Measurements from ENCODE around the gene SMO. TPM values are rescaled to one million over a fixed set of nuclear protein-coding genes. Genes with fewer than 3 reads are reported as not detected.

SMO gene
- total and polyA plus RNA-seq, 2 experiments from 2014 or later = 13.1 to 61.5 TPM

GRCh38 chr7:129197771-129198170 is 9.3 kb downstream of the SMO start:
- TF ChIP-seq STAT1 (IDR thresholded peaks at IDR 0.05; ENCODE audit: unreplicated experiment) (no peak), JUNB (IDR thresholded peaks at IDR 0.05; ENCODE audit: unreplicated experiment) (no peak), CTCF (conservative IDR thresholded peaks at IDR 0.05; ENCODE audit: low read depth in 2 of 2) (no peak), EZH2 (IDR thresholded peaks at IDR 0.05; ENCODE audit: low read depth, unreplicated experiment) (no peak), ZNF114 (CRISPR knock-in tag; IDR thresholded peaks at IDR 0.05) (no peak), EZH2phosphoT487 (IDR thresholded peaks at IDR 0.05; ENCODE audit: unreplicated experiment) (no peak), ZNF462 (CRISPR knock-in tag; IDR thresholded peaks at IDR 0.05) (no peak)
- no peaks in the 10 kb centered on the region for H3K4me1 Mint-ChIP-seq
- Histone ChIP-seq H3K36me3 (ENCODE audit: insufficient read depth) (peaks cover 9% of the 10 kb centered on the region), H3F3A (replicated peaks; ENCODE audit: low read depth) (0 out of 2 replicates have a peak, but pooled peaks cover 3% of the 10 kb centered on the region), H3K27ac (ENCODE audit: low read depth) (no peak overlapping the region), H3K9me2 (ENCODE audit: insufficient read depth) (no peaks in the 10 kb centered on the region), H3K4me1 (ENCODE audit: insufficient read depth) (no peaks in the 10 kb centered on the region), H3K4me3 (no peak overlapping the region), H3K27me3 (ENCODE audit: insufficient read depth) (no peaks in the 10 kb centered on the region), H3K79me2 (replicated peaks; ENCODE audit: insufficient read depth) (peaks cover 95% of the 10 kb centered on the region), H3K4me2 (no peak overlapping the region), H2AFZ (no peak overlapping the region), H4K20me1 (replicated peaks; ENCODE audit: insufficient read depth) (peaks cover 31% of the 10 kb centered on the region; the same call in 1 of the 2 replicates)
- DNase-seq (ENCODE audit: low spot score) (no peak), ATAC-seq (no peak)
- H3K4me3 Mint-ChIP-seq = no peak overlapping the region
- no peak overlapping the region for H3K27ac Mint-ChIP-seq
- peaks cover 4% of the 10 kb centered on the region for H3K27me3 Mint-ChIP-seq (ENCODE audit: insufficient read depth, low read depth, poor library complexity)
- no peaks in the 10 kb centered on the region; the same call in 2 of the 3 replicates for H3K9me3 Mint-ChIP-seq
- H3K36me3 Mint-ChIP-seq (ENCODE audit: low read depth) = peaks cover 48% of the 10 kb centered on the region

Measured in GM23338 (cell line).